ENCODE data around the gene METTL17.

DNA sequence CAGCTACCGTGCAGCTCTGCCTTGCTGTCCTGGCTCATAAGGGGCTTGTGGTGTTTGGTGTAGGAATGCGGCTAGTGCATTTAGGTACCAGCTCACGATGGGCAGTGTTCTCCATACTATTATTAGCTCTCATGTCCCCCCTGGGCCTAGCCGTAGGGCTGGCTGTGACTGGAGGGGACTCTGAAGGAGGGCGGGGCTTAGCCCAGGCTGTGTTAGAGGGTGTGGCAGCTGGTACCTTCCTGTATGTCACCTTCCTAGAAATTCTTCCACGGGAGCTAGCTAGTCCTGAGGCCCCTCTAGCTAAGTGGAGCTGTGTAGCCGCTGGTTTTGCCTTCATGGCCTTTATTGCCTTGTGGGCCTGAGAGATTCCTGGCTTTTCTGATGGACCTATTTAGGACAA is 11.4 kb downstream of the METTL17 start:
- TF ChIP-seq, protein P1, sequence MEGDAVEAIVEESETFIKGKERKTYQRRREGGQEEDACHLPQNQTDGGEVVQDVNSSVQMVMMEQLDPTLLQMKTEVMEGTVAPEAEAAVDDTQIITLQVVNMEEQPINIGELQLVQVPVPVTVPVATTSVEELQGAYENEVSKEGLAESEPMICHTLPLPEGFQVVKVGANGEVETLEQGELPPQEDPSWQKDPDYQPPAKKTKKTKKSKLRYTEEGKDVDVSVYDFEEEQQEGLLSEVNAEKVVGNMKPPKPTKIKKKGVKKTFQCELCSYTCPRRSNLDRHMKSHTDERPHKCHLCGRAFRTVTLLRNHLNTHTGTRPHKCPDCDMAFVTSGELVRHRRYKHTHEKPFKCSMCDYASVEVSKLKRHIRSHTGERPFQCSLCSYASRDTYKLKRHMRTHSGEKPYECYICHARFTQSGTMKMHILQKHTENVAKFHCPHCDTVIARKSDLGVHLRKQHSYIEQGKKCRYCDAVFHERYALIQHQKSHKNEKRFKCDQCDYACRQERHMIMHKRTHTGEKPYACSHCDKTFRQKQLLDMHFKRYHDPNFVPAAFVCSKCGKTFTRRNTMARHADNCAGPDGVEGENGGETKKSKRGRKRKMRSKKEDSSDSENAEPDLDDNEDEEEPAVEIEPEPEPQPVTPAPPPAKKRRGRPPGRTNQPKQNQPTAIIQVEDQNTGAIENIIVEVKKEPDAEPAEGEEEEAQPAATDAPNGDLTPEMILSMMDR (optimal IDR thresholded peaks at IDR 0.05 in 1 of 3, IDR thresholded peaks at IDR 0.05 in 1 of 3, conservative IDR thresholded peaks at IDR 0.05 in 1 of 3; ENCODE audit: extremely low read depth in 1 of 3, insufficient read depth in 2 of 3, low read length in 3 of 3), result no peak
- no peak for TF ChIP-seq EZH2 (IDR thresholded peaks at IDR 0.05; ENCODE audit: low read length)

Data from keratinocyte (primary cell).